IMR-90 (cell line): ENCODE results near the gene ZFYVE28. TPM values are rescaled to one million over a fixed set of nuclear protein-coding genes. Genes with fewer than 3 reads are reported as not detected.

ENCODE experiments used
- ATAC-seq: fragments of 200-7000 bp; cut with Tn5 transposase; 2 replicates; pipeline ENCODE4 v1.9.1; 2020; ENCODE audit warnings: low read depth, mild to moderate bottlenecking, moderate library complexity
- BruUV-seq: library from RNA; stranded (reverse); fragments of 400-500 nt; replicated peaks from 2 replicates; lab custom pipeline; 2021; lab: Mats Ljungman, UMichigan
- CTCF ChIA-PET: fragments of 300-600 bp; formaldehyde crosslinking; extraction: SDS; loops from one replicate; lab custom pipeline; 2021; ENCODE audit warnings: antibody characterized with exemption; lab: Yijun Ruan, JAX
- POLR2A ChIA-PET: fragments of 300-600 bp; sonication (Branson Sonifier 250); formaldehyde crosslinking; loops from one replicate; lab custom pipeline; 2022; ENCODE audit warnings: antibody characterized with exemption; ENCODE audit not compliant: unreplicated experiment; lab: Charles Lee
- DNase-seq: peaks from one replicate; pipeline ENCODE4 v3.0.0; 2013
- H2AFZ ChIP-seq: replicated peaks from 2 replicates; pipeline ENCODE3; 2013; ENCODE audit warnings: low read length, mild to moderate bottlenecking; ENCODE audit not compliant: poor library complexity
- H2AK5ac ChIP-seq: 2 replicates; pipeline ENCODE4 v1.6.1; 2013; ENCODE audit warnings: low read depth, low read length, inconsistent platforms
- H2AK9ac ChIP-seq: replicated peaks from 2 replicates; pipeline ENCODE3; 2013; ENCODE audit warnings: mild to moderate bottlenecking, low read depth, low read length, moderate library complexity; ENCODE audit not compliant: poor library complexity
- H2BK120ac ChIP-seq: 2 replicates; pipeline ENCODE4 v1.6.1; 2013; ENCODE audit warnings: low read depth, low read length, inconsistent platforms
- H2BK15ac ChIP-seq: 3 replicates; pipeline ENCODE4 v1.6.1; 2013; ENCODE audit warnings: low read depth, low read length, inconsistent platforms
- H2BK20ac ChIP-seq: 2 replicates; pipeline ENCODE4 v1.6.1; 2013; ENCODE audit warnings: low read depth, mild to moderate bottlenecking, inconsistent platforms, low read length, moderate library complexity
- H2BK5ac ChIP-seq: 2 replicates; pipeline ENCODE4 v1.6.1; 2013; ENCODE audit warnings: mild to moderate bottlenecking, low read depth, low read length, inconsistent platforms; ENCODE audit not compliant: poor library complexity, severe bottlenecking
- H3K14ac ChIP-seq: replicated peaks from 2 replicates; pipeline ENCODE4 v1.6.1; 2013; ENCODE audit warnings: low read depth, low read length, inconsistent platforms
- H3K18ac ChIP-seq: 2 replicates; pipeline ENCODE4 v1.6.1; 2013; ENCODE audit warnings: low read depth, low read length, control low read depth
- H3K23ac ChIP-seq: 2 replicates; pipeline ENCODE4 v1.6.1; 2013; ENCODE audit warnings: low read depth, low read length, inconsistent platforms
- H3K27ac ChIP-seq: 2 replicates; pipeline ENCODE4 v1.5.1; 2013; ENCODE audit warnings: mild to moderate bottlenecking, control low read depth, low read length; ENCODE audit not compliant: insufficient read depth
- H3K27me3 ChIP-seq: 2 replicates; pipeline ENCODE4 v1.6.1; 2013; ENCODE audit warnings: low read length; ENCODE audit not compliant: control insufficient read depth, insufficient read depth
- H3K36me3 ChIP-seq: 2 replicates; pipeline ENCODE4 v1.6.1; 2013; ENCODE audit warnings: low read length, mixed read lengths; ENCODE audit not compliant: control insufficient read depth, insufficient read depth
- H3K4ac ChIP-seq: 2 replicates; pipeline ENCODE4 v1.6.1; 2013; ENCODE audit warnings: low read depth, low read length, inconsistent platforms
- H3K4me1 ChIP-seq: 2 replicates; pipeline ENCODE4 v1.6.1; 2013; ENCODE audit warnings: low read length, mixed read lengths; ENCODE audit not compliant: control insufficient read depth, insufficient read depth
- H3K4me2 ChIP-seq: 2 replicates; pipeline ENCODE4 v1.6.1; 2013; ENCODE audit warnings: low read depth, mild to moderate bottlenecking, control low read depth, low read length, moderate library complexity
- H3K4me3 ChIP-seq: 2 replicates; pipeline ENCODE4 v1.5.1; 2013; ENCODE audit warnings: low read depth, mild to moderate bottlenecking, control low read depth, low read length, moderate library complexity; ENCODE audit not compliant: insufficient read depth
- H3K56ac ChIP-seq: 2 replicates; pipeline ENCODE4 v1.6.1; 2013; ENCODE audit warnings: low read length, inconsistent platforms; ENCODE audit not compliant: insufficient read depth; ENCODE audit errors: extremely low read depth
- H3K79me1 ChIP-seq, 2 experiments: 2 replicates each; pipeline ENCODE4 v1.6.1; 2013; ENCODE audit warnings: low read length in 2 of 2, inconsistent platforms in 1 of 2, low read depth in 1 of 2
- H3K9ac ChIP-seq: 2 replicates; pipeline ENCODE4 v1.6.1; 2013; ENCODE audit warnings: low read depth, low read length, control low read depth
- H3K9me1 ChIP-seq: 2 replicates; pipeline ENCODE4 v1.6.1; 2013; ENCODE audit warnings: low read length, inconsistent platforms; ENCODE audit not compliant: insufficient read depth
- H3K9me3 ChIP-seq: 2 replicates; pipeline ENCODE4 v1.6.1; 2013; ENCODE audit warnings: low read length; ENCODE audit not compliant: control insufficient read depth, insufficient read depth
- H4K20me1 ChIP-seq: 2 replicates; pipeline ENCODE4 v1.6.1; 2013; ENCODE audit warnings: low read length, inconsistent platforms; ENCODE audit not compliant: insufficient read depth
- H4K5ac ChIP-seq: 2 replicates; pipeline ENCODE4 v1.6.1; 2013; ENCODE audit warnings: mild to moderate bottlenecking, low read depth, low read length, control low read depth
- H4K8ac ChIP-seq, 2 experiments: 2 replicates each; pipeline ENCODE4 v1.6.1; 2013; ENCODE audit warnings: low read depth in 2 of 2, low read length in 2 of 2, control low read depth in 1 of 2, inconsistent platforms in 1 of 2
- H4K91ac ChIP-seq: 2 replicates; pipeline ENCODE4 v1.6.1; 2013; ENCODE audit warnings: low read depth, low read length, inconsistent platforms; ENCODE audit not compliant: insufficient read depth
- CEBPB ChIP-seq: IDR thresholded peaks from 2 replicates; pipeline ENCODE4 v1.6.1; 2012; ENCODE audit warnings: low read depth, low read length, improper control_type of control experiment
- CHD1 ChIP-seq: IDR thresholded peaks from 2 replicates; pipeline ENCODE4 v1.6.1; 2012; ENCODE audit warnings: low read depth, low read length, improper control_type of control experiment
- MAFK ChIP-seq: IDR thresholded peaks from 2 replicates; pipeline ENCODE4 v1.6.1; 2012; ENCODE audit warnings: low read depth, low read length, improper control_type of control experiment
- RCOR1 ChIP-seq: IDR thresholded peaks from 2 replicates; pipeline ENCODE4 v1.6.1; 2012; ENCODE audit warnings: mild to moderate bottlenecking, low read length, improper control_type of control experiment; ENCODE audit not compliant: insufficient replicate concordance
- WGBS, 2 experiments: methylation state at CpG; one replicate each; pipeline versions ENCODE4 v1.1.5 to v1.1.7; 2013; ENCODE audit warnings: missing lambda C conversion rate in 2 of 2; ENCODE audit not compliant: insufficient read length in 1 of 2; ENCODE audit errors: extremely low coverage in 2 of 2; 5-methylcytosine and 5-hydroxymethylcytosine counted together
- dilution Hi-C: fragments of 300-500 bp; cut with HindIII; formaldehyde crosslinking; loops from one replicate; pipeline ENCODE4 v1.14.3; 2018; ENCODE audit warnings: low sequenced_read_pairs; ENCODE audit not compliant: unreplicated experiment
- in situ Hi-C: fragments of 300-500 bp; cut with MboI; formaldehyde crosslinking; loops from 3 replicates; pipeline ENCODE4 v1.14.3; 2019; ENCODE audit warnings: low sequenced_read_pairs, inconsistent platforms, mixed read lengths
- intact Hi-C: fragments of 100-400 bp; cut with micrococcal nuclease; formaldehyde crosslinking; loops from 2 replicates; pipeline ENCODE4 v1.10.0; 2022
- polyA plus RNA-seq, 3 experiments: library from polyadenylated mRNA; depleted of rRNA; stranded (reverse); fragments of >200 nt; gene quantifications; 2 replicates each; pipeline ENCODE4 v1.2.3, GENCODE V29; 2012; ENCODE audit warnings: low replicate concordance in 1 of 3
- total RNA-seq: library from RNA; depleted of rRNA; stranded (reverse); fragments of >200 nt; gene quantifications from 2 replicates; pipeline ENCODE4 v1.2.3, GENCODE V29; 2012
- TF ChIP-seq, protein P1 (sequence below): fragments of 150-350 bp; IDR thresholded peaks from 2 replicates; pipeline ENCODE4 v1.6.1; 2017; ENCODE audit warnings: mild to moderate bottlenecking, antibody characterized with exemption, low read length, low read depth

ZFYVE28 gene
- total and polyA plus RNA-seq, 2 of the 4 experiments (the other 2 are of a cell fraction): 0.36 to 1.2 TPM

DNA sequence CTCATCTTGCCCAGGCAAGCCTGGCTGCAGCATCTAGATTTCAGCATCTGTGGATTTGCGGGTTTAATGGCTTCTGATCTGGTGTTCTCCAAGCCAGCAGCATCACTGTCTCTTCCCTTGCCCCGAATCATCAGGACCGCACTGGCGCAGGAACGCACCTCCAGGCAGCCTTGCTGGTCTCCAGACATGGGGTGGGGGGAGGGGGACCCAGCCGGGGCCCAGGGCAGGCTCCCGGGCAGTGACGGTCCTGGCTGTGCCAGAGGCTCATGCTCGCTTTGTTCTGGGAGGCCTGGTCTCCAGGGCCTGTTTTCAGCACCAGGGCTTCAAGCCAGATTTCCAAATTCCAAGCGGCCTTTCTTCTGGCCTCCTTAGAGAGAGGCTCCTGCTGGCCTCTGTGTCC, 5.2 kb upstream of the ZFYVE28 start:
- no peak overlapping the region for H2AK5ac ChIP-seq
- H4K5ac ChIP-seq: no peak overlapping the region
- H2BK5ac ChIP-seq: no peak overlapping the region
- H3K4me2 ChIP-seq: no peak overlapping the region
- H2AFZ ChIP-seq: no peak overlapping the region
- CTCF ChIA-PET: no interaction called here
- H2BK120ac ChIP-seq: no peak overlapping the region
- H4K20me1 ChIP-seq: no peaks in the 10 kb centered on the region
- no peak overlapping the region for H3K18ac ChIP-seq
- H3K9me1 ChIP-seq: no peaks in the 10 kb centered on the region
- H3K23ac ChIP-seq: no peak overlapping the region
- no peaks in the 10 kb centered on the region for H3K79me1 ChIP-seq
- no peak for DNase-seq
- peaks cover 46% of the 10 kb centered on the region for H3K27me3 ChIP-seq
- dilution Hi-C loops (no loop called here), in situ Hi-C loops (no loop called here), intact Hi-C loops (no loop called here)
- no peak overlapping the region for H3K9ac ChIP-seq
- no peak overlapping the region for H3K14ac ChIP-seq
- BruUV-seq: no TSS peak
- H3K4me3 ChIP-seq: no peak overlapping the region
- 0 out of 2 replicates have a peak, but pooled peaks cover 2% of the 10 kb centered on the region for H3K9me3 ChIP-seq
- no peak overlapping the region for H3K27ac ChIP-seq
- no peaks in the 10 kb centered on the region for H3K36me3 ChIP-seq
- 100% methylated on average over 1 of the region's 10 CpGs; no CpG with 5 or more reads in 1 of the 2 experiments for whole genome bisulfite sequencing, 2 experiments
- TF ChIP-seq, protein P1, sequence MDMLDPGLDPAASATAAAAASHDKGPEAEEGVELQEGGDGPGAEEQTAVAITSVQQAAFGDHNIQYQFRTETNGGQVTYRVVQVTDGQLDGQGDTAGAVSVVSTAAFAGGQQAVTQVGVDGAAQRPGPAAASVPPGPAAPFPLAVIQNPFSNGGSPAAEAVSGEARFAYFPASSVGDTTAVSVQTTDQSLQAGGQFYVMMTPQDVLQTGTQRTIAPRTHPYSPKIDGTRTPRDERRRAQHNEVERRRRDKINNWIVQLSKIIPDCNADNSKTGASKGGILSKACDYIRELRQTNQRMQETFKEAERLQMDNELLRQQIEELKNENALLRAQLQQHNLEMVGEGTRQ: no peak
- no peak for TF ChIP-seq CEBPB
- TF ChIP-seq RCOR1: no peak
- TF ChIP-seq MAFK: no peak
- no peak for TF ChIP-seq CHD1
- no peak overlapping the region for H2BK15ac ChIP-seq
- POLR2A ChIA-PET: no interaction called here
- no peak overlapping the region for H4K91ac ChIP-seq
- 0 out of 2 replicates have a peak, but pooled peaks cover 2% of the 10 kb centered on the region for H3K4me1 ChIP-seq
- ATAC-seq: no peak
- no peak overlapping the region for H4K8ac ChIP-seq
- no peak overlapping the region for H2AK9ac ChIP-seq
- H2BK20ac ChIP-seq: no peak overlapping the region
- H3K56ac ChIP-seq: no peak overlapping the region
- no peak overlapping the region for H3K4ac ChIP-seq
